Memory B cell (primary cell): ENCODE data around the gene ADCY9.
"Not testable (repeated sequence)": the region's sequence is repeated elsewhere in the genome, so short reads cannot be mapped to it uniquely, and the experiment has no call there.

Experiments
- ATAC-seq: fragments of 150-1000 bp; cut with Tn5 transposase; 2 replicates; pipeline ENCODE4 v1.10.0; 2021; ENCODE audit warnings: low read depth, mild to moderate bottlenecking, moderate library complexity
- DNase-seq, 2 donors: peaks; one replicate each; pipeline ENCODE4 v3.0.0; 2022; ENCODE audit warnings: low spot score in 2 of 2
- H3K27ac Mint-ChIP-seq: one replicate; pipeline ENCODE4 v1.8.0; 2022; ENCODE audit warnings: mild to moderate bottlenecking, moderate library complexity, mixed read lengths
- H3K27me3 Mint-ChIP-seq: one replicate; pipeline ENCODE4 v1.8.0; 2022; ENCODE audit warnings: mixed read lengths
- H3K36me3 Mint-ChIP-seq: one replicate; pipeline ENCODE4 v1.8.0; 2022; ENCODE audit warnings: mild to moderate bottlenecking, mixed read lengths
- H3K4me1 Mint-ChIP-seq: one replicate; pipeline ENCODE4 v1.8.0; 2022; ENCODE audit warnings: mixed read lengths
- H3K4me3 Mint-ChIP-seq: one replicate; pipeline ENCODE4 v1.8.0; 2022; ENCODE audit warnings: mild to moderate bottlenecking, moderate library complexity, mixed read lengths
- H3K9me3 Mint-ChIP-seq: one replicate; pipeline ENCODE4 v1.8.0; 2022; ENCODE audit warnings: mixed read lengths

ADCY9 gene

GRCh38 chr16:4056161-4057105 is 59.8 kb downstream of the ADCY9 start:
- Mint-ChIP-seq H3K36me3 (no peaks in the 10 kb centered on the region), H3K27ac (no peak overlapping the region)
- no peak for ATAC-seq

GRCh38 chr16:4055748-4056147 is 60.5 kb downstream of the ADCY9 start:
- H3K27ac Mint-ChIP-seq, result no peak overlapping the region
- peaks cover 1% of the 10 kb centered on the region for H3K27me3 Mint-ChIP-seq
- no peak overlapping the region for H3K4me3 Mint-ChIP-seq
- H3K4me1 Mint-ChIP-seq, result peaks cover 2% of the 10 kb centered on the region
- no peak for DNase-seq
- no peaks in the 10 kb centered on the region for H3K36me3 Mint-ChIP-seq
- no peak for ATAC-seq
- peaks cover 5% of the 10 kb centered on the region for H3K9me3 Mint-ChIP-seq

More at GRCh38 chr16:4056161-4057105, 59.8 kb downstream of the ADCY9 start:
- Mint-ChIP-seq H3K9me3 (peaks cover 11% of the 10 kb centered on the region), H3K4me1 (peaks cover 2% of the 10 kb centered on the region), H3K4me3 (no peak overlapping the region), H3K27me3 (peaks cover 1% of the 10 kb centered on the region)
- DNase-seq, result no peak

GRCh38 chr16:4053301-4053845 is 62.9 kb downstream of the ADCY9 start:
- no peaks in the 10 kb centered on the region for H3K9me3 Mint-ChIP-seq
- no peak overlapping the region for H3K27ac Mint-ChIP-seq
- peaks cover 2% of the 10 kb centered on the region for H3K4me1 Mint-ChIP-seq
- ATAC-seq, result no peak
- peaks cover 6% of the 10 kb centered on the region for H3K27me3 Mint-ChIP-seq
- H3K4me3 Mint-ChIP-seq, result no peak overlapping the region
- no peak for DNase-seq
- no peaks in the 10 kb centered on the region for H3K36me3 Mint-ChIP-seq

GRCh38 chr16:4052801-4053293 is 63.4 kb downstream of the ADCY9 start:
- Mint-ChIP-seq H3K4me3 (no peak overlapping the region), H3K4me1 (peaks cover 2% of the 10 kb centered on the region), H3K27ac (no peak overlapping the region), H3K9me3 (no peaks in the 10 kb centered on the region), H3K36me3 (no peaks in the 10 kb centered on the region), H3K27me3 (peaks cover 8% of the 10 kb centered on the region)
- DNase-seq (no peak), ATAC-seq (no peak)

GRCh38 chr16:4052096-4052495 is 64.1 kb downstream of the ADCY9 start:
- Mint-ChIP-seq H3K36me3 (no peaks in the 10 kb centered on the region), H3K4me3 (no peak overlapping the region), H3K9me3 (no peaks in the 10 kb centered on the region), H3K27ac (no peak overlapping the region), H3K27me3 (peaks cover 8% of the 10 kb centered on the region), H3K4me1 (peaks cover 2% of the 10 kb centered on the region)
- no peak for DNase-seq
- no peak for ATAC-seq

- H3K36me3 Mint-ChIP-seq, result no peaks in the 10 kb centered on the region
- no peak overlapping the region for H3K4me3 Mint-ChIP-seq
- DNase-seq, result no peak
- H3K9me3 Mint-ChIP-seq, result no peaks in the 10 kb centered on the region
- no peak for ATAC-seq
- peaks cover 2% of the 10 kb centered on the region for H3K4me1 Mint-ChIP-seq
- no peak overlapping the region for H3K27ac Mint-ChIP-seq
- peaks cover 6% of the 10 kb centered on the region for H3K27me3 Mint-ChIP-seq
These were observed 64.7 kb downstream of the ADCY9 start for GRCh38 chr16:4051591-4051990.

GRCh38 chr16:4049031-4049430 is 67.2 kb downstream of the ADCY9 start:
- Mint-ChIP-seq H3K9me3 (no peaks in the 10 kb centered on the region), H3K27ac (no peak overlapping the region), H3K4me3 (no peak overlapping the region), H3K4me1 (peaks cover 2% of the 10 kb centered on the region), H3K27me3 (peaks cover 6% of the 10 kb centered on the region), H3K36me3 (no peaks in the 10 kb centered on the region)
- DNase-seq, result no peak
- ATAC-seq, result no peak

GRCh38 chr16:4048481-4048880 is 67.8 kb downstream of the ADCY9 start:
- DNase-seq, result no peak
- Mint-ChIP-seq H3K4me3 (no peak overlapping the region), H3K9me3 (no peaks in the 10 kb centered on the region), H3K36me3 (no peaks in the 10 kb centered on the region), H3K4me1 (peaks cover 2% of the 10 kb centered on the region), H3K27ac (no peak overlapping the region), H3K27me3 (peaks cover 6% of the 10 kb centered on the region)
- no peak for ATAC-seq

GRCh38 chr16:4046221-4046620 is 70.0 kb downstream of the ADCY9 start:
- Mint-ChIP-seq H3K27ac (no peak overlapping the region), H3K27me3 (peaks cover 6% of the 10 kb centered on the region), H3K9me3 (no peaks in the 10 kb centered on the region), H3K36me3 (no peaks in the 10 kb centered on the region), H3K4me3 (no peak overlapping the region), H3K4me1 (no peaks in the 10 kb centered on the region)
- no peak for ATAC-seq
- DNase-seq, result no peak

GRCh38 chr16:4045561-4045960 is 70.7 kb downstream of the ADCY9 start:
- not testable (repeated sequence) for H3K27me3 Mint-ChIP-seq, ATAC-seq, H3K36me3 Mint-ChIP-seq, H3K4me3 Mint-ChIP-seq, H3K4me1 Mint-ChIP-seq, H3K27ac Mint-ChIP-seq, DNase-seq, H3K9me3 Mint-ChIP-seq

- ATAC-seq (no peak), DNase-seq (no peak)
- no peak overlapping the region for H3K4me3 Mint-ChIP-seq
- no peaks in the 10 kb centered on the region for H3K4me1 Mint-ChIP-seq
- no peak overlapping the region for H3K27ac Mint-ChIP-seq
- no peaks in the 10 kb centered on the region for H3K27me3 Mint-ChIP-seq
- no peaks in the 10 kb centered on the region for H3K9me3 Mint-ChIP-seq
- H3K36me3 Mint-ChIP-seq, result no peaks in the 10 kb centered on the region
These were observed 73.7 kb downstream of the ADCY9 start for GRCh38 chr16:4042581-4042980.

GRCh38 chr16:4038448-4038847 is 77.8 kb downstream of the ADCY9 start:
- Mint-ChIP-seq H3K9me3 (no peaks in the 10 kb centered on the region), H3K27ac (no peak overlapping the region), H3K4me1 (no peaks in the 10 kb centered on the region), H3K27me3 (peaks cover 6% of the 10 kb centered on the region), H3K36me3 (no peaks in the 10 kb centered on the region), H3K4me3 (no peak overlapping the region)
- DNase-seq (no peak), ATAC-seq (no peak)

- H3K27me3 Mint-ChIP-seq, H3K9me3 Mint-ChIP-seq, H3K36me3 Mint-ChIP-seq, H3K4me1 Mint-ChIP-seq, H3K4me3 Mint-ChIP-seq, H3K27ac Mint-ChIP-seq, DNase-seq, ATAC-seq: not testable (repeated sequence)
These were observed 79.3 kb downstream of the ADCY9 start for GRCh38 chr16:4036952-4037351.

GRCh38 chr16:4034963-4035362 is 81.3 kb downstream of the ADCY9 start:
- Mint-ChIP-seq H3K4me1 (peaks cover 5% of the 10 kb centered on the region), H3K9me3 (no peaks in the 10 kb centered on the region), H3K27me3 (peaks cover 8% of the 10 kb centered on the region), H3K4me3 (no peak overlapping the region), H3K27ac (no peak overlapping the region), H3K36me3 (peaks cover 2% of the 10 kb centered on the region)
- DNase-seq, result no peak
- no peak for ATAC-seq
